ENCODE measurements around the gene HOXD8. TPM values are rescaled to one million over a fixed set of nuclear protein-coding genes. Genes with fewer than 3 reads are reported as not detected.

Gene HOXD8
- total RNA-seq, 1 donor: 15.5 TPM

- TF ChIP-seq, protein P1, sequence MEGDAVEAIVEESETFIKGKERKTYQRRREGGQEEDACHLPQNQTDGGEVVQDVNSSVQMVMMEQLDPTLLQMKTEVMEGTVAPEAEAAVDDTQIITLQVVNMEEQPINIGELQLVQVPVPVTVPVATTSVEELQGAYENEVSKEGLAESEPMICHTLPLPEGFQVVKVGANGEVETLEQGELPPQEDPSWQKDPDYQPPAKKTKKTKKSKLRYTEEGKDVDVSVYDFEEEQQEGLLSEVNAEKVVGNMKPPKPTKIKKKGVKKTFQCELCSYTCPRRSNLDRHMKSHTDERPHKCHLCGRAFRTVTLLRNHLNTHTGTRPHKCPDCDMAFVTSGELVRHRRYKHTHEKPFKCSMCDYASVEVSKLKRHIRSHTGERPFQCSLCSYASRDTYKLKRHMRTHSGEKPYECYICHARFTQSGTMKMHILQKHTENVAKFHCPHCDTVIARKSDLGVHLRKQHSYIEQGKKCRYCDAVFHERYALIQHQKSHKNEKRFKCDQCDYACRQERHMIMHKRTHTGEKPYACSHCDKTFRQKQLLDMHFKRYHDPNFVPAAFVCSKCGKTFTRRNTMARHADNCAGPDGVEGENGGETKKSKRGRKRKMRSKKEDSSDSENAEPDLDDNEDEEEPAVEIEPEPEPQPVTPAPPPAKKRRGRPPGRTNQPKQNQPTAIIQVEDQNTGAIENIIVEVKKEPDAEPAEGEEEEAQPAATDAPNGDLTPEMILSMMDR (IDR thresholded peaks at IDR 0.05; ENCODE audit: insufficient read depth, low read depth, low read length): no peak
- no peak overlapping the region for H3K4me3 ChIP-seq (ENCODE audit: low read depth, low read length)
- DNase-seq (ENCODE audit: low read depth): no peak
Measured at GRCh38 chr2:176166272-176166671, 36.8 kb downstream of the HOXD8 start.

GRCh38 chr2:176167398-176167797, 37.9 kb downstream of the HOXD8 start:
- DNase-seq (ENCODE audit: low read depth): no peak
- TF ChIP-seq, protein P1 (IDR thresholded peaks at IDR 0.05; ENCODE audit: insufficient read depth, low read depth, low read length): no peak
- no peak overlapping the region for H3K4me3 ChIP-seq (ENCODE audit: low read depth, low read length)

- TF ChIP-seq, protein P1 (IDR thresholded peaks at IDR 0.05; ENCODE audit: insufficient read depth, low read depth, low read length): no peak
- DNase-seq (ENCODE audit: low read depth): no peak
- H3K4me3 ChIP-seq (ENCODE audit: low read depth, low read length): no peak overlapping the region
Measured at GRCh38 chr2:176169181-176169580, 39.7 kb downstream of the HOXD8 start.

- TF ChIP-seq, protein P1 (IDR thresholded peaks at IDR 0.05; ENCODE audit: insufficient read depth, low read depth, low read length): no peak
- H3K4me3 ChIP-seq (ENCODE audit: low read depth, low read length): no peak overlapping the region
- no peak for DNase-seq (ENCODE audit: low read depth)
Measured at GRCh38 chr2:176169711-176170110, 40.2 kb downstream of the HOXD8 start.

DNA sequence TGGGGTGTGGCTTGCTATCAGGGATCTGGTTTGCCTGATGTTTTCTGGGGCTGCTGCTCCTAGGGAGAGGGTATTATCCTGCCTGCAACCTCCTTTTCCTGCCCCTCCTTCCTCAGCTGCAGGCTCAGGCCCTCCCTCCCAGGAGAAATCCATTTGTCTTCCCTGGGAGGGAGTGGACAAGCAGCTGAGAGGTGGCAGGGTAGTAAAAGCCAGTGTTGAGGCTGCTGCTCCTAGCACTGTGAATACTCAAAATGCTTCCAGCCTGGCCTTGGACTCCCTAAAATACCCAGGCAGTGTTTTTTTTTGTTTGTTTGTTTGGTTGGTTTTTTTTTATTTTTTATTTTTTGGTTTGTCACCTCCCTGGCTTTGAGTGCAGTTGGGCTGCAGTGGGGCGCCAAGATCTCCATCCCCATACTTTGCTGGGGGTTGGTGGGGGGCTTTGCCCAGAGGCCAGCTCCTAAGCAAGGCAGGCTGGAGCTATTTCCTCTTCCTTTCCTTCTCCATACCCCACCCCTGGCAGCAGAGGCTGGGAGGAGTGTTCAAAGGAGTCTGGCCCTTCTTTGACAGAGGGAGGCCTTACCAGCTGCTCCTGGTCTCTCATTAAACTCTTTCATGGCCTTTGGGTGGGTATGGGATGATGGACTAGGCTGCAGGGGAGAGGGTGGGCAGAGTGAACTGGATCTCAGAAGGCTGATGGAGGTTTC, 41.2 kb downstream of the HOXD8 start:
- TF ChIP-seq, protein P1 (IDR thresholded peaks at IDR 0.05; ENCODE audit: insufficient read depth, low read depth, low read length): no peak
- no peak for DNase-seq (ENCODE audit: low read depth)
- no peak overlapping the region for H3K4me3 ChIP-seq (ENCODE audit: low read depth, low read length)

GRCh38 chr2:176171351-176172006, 42.0 kb downstream of the HOXD8 start:
- DNase-seq (ENCODE audit: low read depth): no peak
- TF ChIP-seq, protein P1 (IDR thresholded peaks at IDR 0.05; ENCODE audit: insufficient read depth, low read depth, low read length): no peak
- no peak overlapping the region for H3K4me3 ChIP-seq (ENCODE audit: low read depth, low read length)
